Keratinocyte (primary cell): Measurements from ENCODE around the gene KCTD1. TPM values are rescaled to one million over a fixed set of nuclear protein-coding genes. Genes with fewer than 3 reads are reported as not detected.

ENCODE experiments used
- DNase-seq: peaks from one replicate; pipeline ENCODE4 v3.0.0-alpha.2; 2011; ENCODE audit warnings: low read depth, missing footprints, low spot score
- FAIRE-seq: peaks from 2 replicates; lab custom pipeline; 2011; peaks lifted over from hg19 to GRCh38; lab: Jason Lieb, UNC
- H2AFZ ChIP-seq: 2 replicates; pipeline ENCODE4 v1.6.0; 2012; ENCODE audit warnings: low read length, control low read depth, inconsistent platforms; ENCODE audit not compliant: control insufficient read depth
- H3K27ac ChIP-seq: 2 replicates; pipeline ENCODE4 v1.5.1; 2011; ENCODE audit warnings: low read length; ENCODE audit not compliant: control insufficient read depth, insufficient read depth
- H3K27me3 ChIP-seq: 3 replicates; pipeline ENCODE4 v1.6.0; 2011; ENCODE audit warnings: low read length; ENCODE audit not compliant: control insufficient read depth, insufficient read depth; ENCODE audit errors: extremely low read depth
- H3K36me3 ChIP-seq, 2 experiments: 2 replicates in 1 of 2; 3 replicates in 1 of 2; pipeline ENCODE4 v1.5.1; 2011; ENCODE audit warnings: low read length in 2 of 2, mild to moderate bottlenecking in 1 of 2; ENCODE audit not compliant: control insufficient read depth in 2 of 2, insufficient read depth in 2 of 2; ENCODE audit errors: extremely low read depth in 1 of 2
- H3K4me1 ChIP-seq: 3 replicates; pipeline ENCODE4 v1.5.1; 2011; ENCODE audit warnings: low read length; ENCODE audit not compliant: control insufficient read depth, insufficient read depth; ENCODE audit errors: extremely low read depth
- H3K4me2 ChIP-seq: 3 replicates; pipeline ENCODE4 v1.6.0; 2011; ENCODE audit warnings: low read depth, low read length; ENCODE audit not compliant: control insufficient read depth, insufficient read depth; ENCODE audit errors: extremely low read depth
- H3K4me3 ChIP-seq, 3 experiments: fragments of 200-600 bp in 1 of 3; sonication (generic) in 1 of 3; 2 replicates in 2 of 3; 3 replicates in 1 of 3; pipeline ENCODE4 v1.5.1; 2011 to 2016; ENCODE audit warnings: low read length in 3 of 3, mild to moderate bottlenecking in 3 of 3, control low read depth in 2 of 3, inconsistent platforms in 1 of 3, low read depth in 1 of 3, mixed read lengths in 1 of 3, mixed run types in 1 of 3, moderate library complexity in 1 of 3; ENCODE audit not compliant: control insufficient read depth in 2 of 3, insufficient read depth in 2 of 3; ENCODE audit errors: extremely low read depth in 1 of 3
- H3K79me2 ChIP-seq: 2 replicates; pipeline ENCODE4 v1.6.0; 2012; ENCODE audit warnings: low read length; ENCODE audit not compliant: control insufficient read depth, insufficient read depth
- H3K9ac ChIP-seq: 3 replicates; pipeline ENCODE4 v1.6.0; 2011; ENCODE audit warnings: low read length; ENCODE audit not compliant: control insufficient read depth, insufficient read depth; ENCODE audit errors: extremely low read depth
- H3K9me1 ChIP-seq: 3 replicates; pipeline ENCODE4 v1.6.0; 2011; ENCODE audit warnings: low read length; ENCODE audit not compliant: control insufficient read depth, insufficient read depth; ENCODE audit errors: extremely low read depth
- H3K9me3 ChIP-seq: 2 replicates; pipeline ENCODE4 v1.5.1; 2012; ENCODE audit warnings: low read depth, low read length; ENCODE audit not compliant: control insufficient read depth
- H4K20me1 ChIP-seq: 3 replicates; pipeline ENCODE4 v1.6.0; 2011; ENCODE audit warnings: low read length; ENCODE audit not compliant: control insufficient read depth, insufficient read depth; ENCODE audit errors: extremely low read depth
- CTCF ChIP-seq, 3 experiments: IDR thresholded peaks in 1 of 3; conservative IDR thresholded peaks in 1 of 3; optimal IDR thresholded peaks in 1 of 3; 2 replicates in 2 of 3; 3 replicates in 1 of 3; pipeline versions ENCODE3 to v1.5.1; 2011; ENCODE audit warnings: low read length in 3 of 3, mild to moderate bottlenecking in 3 of 3, moderate library complexity in 2 of 3, control low read depth in 1 of 3, inconsistent platforms in 1 of 3; ENCODE audit not compliant: insufficient read depth in 2 of 3; ENCODE audit errors: extremely low read depth in 1 of 3
- EZH2 ChIP-seq: IDR thresholded peaks from one replicate; pipeline ENCODE4 v1.6.1; 2012; ENCODE audit warnings: inconsistent platforms, mild to moderate bottlenecking, low read length, moderate library complexity
- dilution Hi-C: fragments of 300-500 bp; cut with MboI; formaldehyde crosslinking; loops from one replicate; pipeline ENCODE4 v1.7.0; 2020; ENCODE audit warnings: low sequenced_read_pairs; ENCODE audit not compliant: extremely low pct_ligation_motif_present
- polyA plus RNA-seq, 5 experiments: library from polyadenylated mRNA; depleted of rRNA in 3 of 5; stranded (reverse) in 3 of 5; stranded (forward) in 1 of 5; unstranded in 1 of 5; fragments of >200 nt; gene quantifications; 1 replicate in 1 of 5; 2 replicates in 3 of 5; 3 replicates in 1 of 5; pipeline versions ENCODE4 v1.2.1 to v1.2.3, GENCODE V29; 2011 to 2012; ENCODE audit warnings: missing spikeins in 2 of 5, low read depth in 1 of 5, low replicate concordance in 1 of 5

KCTD1 gene
- polyA plus RNA-seq, 1 donor (not counting 4 experiments of a cell fraction or from before 2014, with no cell fraction given): 32.1 TPM

DNA sequence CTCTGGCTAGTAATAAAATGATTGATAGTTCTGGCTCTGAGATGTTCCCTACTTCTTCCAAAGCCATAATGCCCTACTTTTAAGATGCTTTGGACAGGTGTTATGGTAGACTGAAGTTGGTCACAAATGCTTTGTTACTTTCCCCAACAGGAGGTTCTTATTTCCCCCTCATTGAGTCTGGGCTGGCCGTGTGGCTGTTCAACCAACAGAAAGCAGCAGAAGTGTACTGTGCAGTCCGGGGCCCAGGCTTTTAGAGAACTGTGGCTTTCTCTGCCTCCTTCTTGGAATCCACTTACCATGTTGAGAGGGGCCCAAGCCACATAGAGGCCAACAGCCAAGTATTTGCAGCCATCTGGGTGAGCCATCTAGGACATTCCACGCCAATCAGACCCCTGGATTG, 94.2 kb downstream of the KCTD1 start:
- H3K9ac ChIP-seq: no peak overlapping the region
- no peaks in the 10 kb centered on the region for H3K9me1 ChIP-seq
- H3K4me1 ChIP-seq: peaks cover 6% of the 10 kb centered on the region
- H3K27ac ChIP-seq: no peak overlapping the region
- peaks cover 7% of the 10 kb centered on the region in 2 experiments for H3K36me3 ChIP-seq
- no peak overlapping the region for H3K4me2 ChIP-seq
- DNase-seq: no peak
- H3K79me2 ChIP-seq: no peaks in the 10 kb centered on the region
- no peak overlapping the region for H2AFZ ChIP-seq
- TF ChIP-seq CTCF (optimal IDR thresholded peaks at IDR 0.05 in 1 of 3, IDR thresholded peaks at IDR 0.05 in 1 of 3, conservative IDR thresholded peaks at IDR 0.05 in 1 of 3; ENCODE audit: extremely low read depth in 1 of 3, insufficient read depth in 2 of 3, low read length in 3 of 3): no peak
- no peak for TF ChIP-seq EZH2
- H3K4me3 ChIP-seq: no peak overlapping the region
- dilution Hi-C loops: no loop called here
- H3K9me3 ChIP-seq: no peaks in the 10 kb centered on the region
- no peak for FAIRE-seq
- H4K20me1 ChIP-seq: no peaks in the 10 kb centered on the region
- H3K27me3 ChIP-seq: no peaks in the 10 kb centered on the region

DNA sequence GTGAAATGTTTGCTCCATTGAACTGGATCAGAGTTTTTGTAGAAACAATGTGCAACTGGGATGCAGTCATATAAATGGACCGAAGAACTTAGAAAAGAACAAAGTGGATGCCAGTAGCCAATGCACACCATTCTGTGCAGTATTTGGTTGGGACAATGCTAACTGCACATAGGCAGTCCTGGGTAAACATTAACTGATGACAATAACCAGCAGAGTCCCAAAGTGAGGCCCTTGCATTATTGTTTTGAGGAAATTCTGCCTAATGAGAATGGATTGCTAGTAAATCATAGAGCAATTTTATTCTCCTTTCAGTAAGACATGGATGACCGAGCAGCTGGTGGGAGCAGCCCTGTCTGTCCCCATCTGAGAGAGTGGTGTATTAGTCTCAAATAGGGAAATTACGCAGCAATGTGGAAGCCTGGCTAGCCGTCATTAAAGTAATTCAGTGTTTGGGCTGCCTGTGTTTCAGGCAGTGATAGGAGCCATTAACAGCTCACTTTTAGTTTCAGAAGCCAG, 94.9 kb downstream of the KCTD1 start:
- no peaks in the 10 kb centered on the region for H3K9me1 ChIP-seq
- H3K36me3 ChIP-seq: peaks cover 4 to 6% of the 10 kb centered on the region in 2 experiments
- DNase-seq (no peak), FAIRE-seq (no peak)
- dilution Hi-C loops: no loop called here
- no peaks in the 10 kb centered on the region for H3K4me1 ChIP-seq
- TF ChIP-seq CTCF (optimal IDR thresholded peaks at IDR 0.05 in 1 of 3, IDR thresholded peaks at IDR 0.05 in 1 of 3, conservative IDR thresholded peaks at IDR 0.05 in 1 of 3; ENCODE audit: extremely low read depth in 1 of 3, insufficient read depth in 2 of 3, low read length in 3 of 3) (no peak), EZH2 (no peak)
- H3K4me3 ChIP-seq: no peak overlapping the region
- H4K20me1 ChIP-seq: no peaks in the 10 kb centered on the region
- no peak overlapping the region for H2AFZ ChIP-seq
- no peak overlapping the region for H3K27ac ChIP-seq
- H3K79me2 ChIP-seq: no peaks in the 10 kb centered on the region
- H3K9ac ChIP-seq: no peak overlapping the region
- no peaks in the 10 kb centered on the region for H3K27me3 ChIP-seq
- H3K4me2 ChIP-seq: no peak overlapping the region
- H3K9me3 ChIP-seq: no peaks in the 10 kb centered on the region
